HEK293 (cell line): ENCODE data around the gene WWOX.

Source experiments
- ZNF274 ChIP-seq, 2 experiments: fragments of 200-500 bp in 1 of 2; fragments of 450-650 bp in 1 of 2; sonication (Bioruptor generic) in 1 of 2; formaldehyde crosslinking in 1 of 2; IDR thresholded peaks; 2 replicates each; pipeline versions ENCODE4 v1.5.1 to v1.6.1; 2014 to 2016; ENCODE audit warnings: borderline replicate concordance in 1 of 2, inconsistent platforms in 1 of 2, low read length in 1 of 2, missing biosample characterization in 1 of 2, missing genetic modification characterization in 1 of 2
- TF ChIP-seq, protein P1 (sequence below): fragments of 450-650 bp; formaldehyde crosslinking; IDR thresholded peaks from 2 replicates; pipeline ENCODE4 v1.5.1; 2016; ENCODE audit warnings: missing biosample characterization, missing genetic modification characterization
- TF ChIP-seq, protein P2 (sequence below): fragments of 450-650 bp; formaldehyde crosslinking; IDR thresholded peaks from 2 replicates; pipeline ENCODE4 v1.5.1; 2016; ENCODE audit warnings: missing biosample characterization, missing genetic modification characterization
- TF ChIP-seq, protein P3 (sequence below): fragments of 450-650 bp; formaldehyde crosslinking; IDR thresholded peaks from 2 replicates; pipeline ENCODE4 v1.5.1; 2016; ENCODE audit warnings: missing biosample characterization, missing genetic modification characterization, low read depth

DNA sequence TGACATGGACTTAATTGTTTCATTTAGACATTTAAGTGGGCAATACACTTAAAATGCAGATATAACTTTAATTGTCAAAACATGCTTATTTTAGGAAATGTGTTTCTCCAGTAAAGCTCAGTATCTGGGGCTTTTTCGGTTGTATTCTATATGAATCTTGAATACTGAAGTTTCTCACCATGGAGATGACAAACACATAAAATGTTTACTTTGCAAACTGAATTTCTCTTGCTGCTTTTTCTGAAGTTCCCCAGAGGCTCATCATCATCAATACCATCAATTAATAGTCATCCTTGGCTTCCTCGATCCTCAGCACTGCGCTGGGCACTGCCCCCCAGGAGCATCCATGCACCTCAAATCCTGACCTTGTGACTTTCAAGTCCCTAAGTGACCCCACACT is 227.3 kb downstream of the WWOX start:
- TF ChIP-seq, protein P1, sequence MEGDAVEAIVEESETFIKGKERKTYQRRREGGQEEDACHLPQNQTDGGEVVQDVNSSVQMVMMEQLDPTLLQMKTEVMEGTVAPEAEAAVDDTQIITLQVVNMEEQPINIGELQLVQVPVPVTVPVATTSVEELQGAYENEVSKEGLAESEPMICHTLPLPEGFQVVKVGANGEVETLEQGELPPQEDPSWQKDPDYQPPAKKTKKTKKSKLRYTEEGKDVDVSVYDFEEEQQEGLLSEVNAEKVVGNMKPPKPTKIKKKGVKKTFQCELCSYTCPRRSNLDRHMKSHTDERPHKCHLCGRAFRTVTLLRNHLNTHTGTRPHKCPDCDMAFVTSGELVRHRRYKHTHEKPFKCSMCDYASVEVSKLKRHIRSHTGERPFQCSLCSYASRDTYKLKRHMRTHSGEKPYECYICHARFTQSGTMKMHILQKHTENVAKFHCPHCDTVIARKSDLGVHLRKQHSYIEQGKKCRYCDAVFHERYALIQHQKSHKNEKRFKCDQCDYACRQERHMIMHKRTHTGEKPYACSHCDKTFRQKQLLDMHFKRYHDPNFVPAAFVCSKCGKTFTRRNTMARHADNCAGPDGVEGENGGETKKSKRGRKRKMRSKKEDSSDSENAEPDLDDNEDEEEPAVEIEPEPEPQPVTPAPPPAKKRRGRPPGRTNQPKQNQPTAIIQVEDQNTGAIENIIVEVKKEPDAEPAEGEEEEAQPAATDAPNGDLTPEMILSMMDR (tag by site-specific recombination) = no peak
- TF ChIP-seq, protein P2, sequence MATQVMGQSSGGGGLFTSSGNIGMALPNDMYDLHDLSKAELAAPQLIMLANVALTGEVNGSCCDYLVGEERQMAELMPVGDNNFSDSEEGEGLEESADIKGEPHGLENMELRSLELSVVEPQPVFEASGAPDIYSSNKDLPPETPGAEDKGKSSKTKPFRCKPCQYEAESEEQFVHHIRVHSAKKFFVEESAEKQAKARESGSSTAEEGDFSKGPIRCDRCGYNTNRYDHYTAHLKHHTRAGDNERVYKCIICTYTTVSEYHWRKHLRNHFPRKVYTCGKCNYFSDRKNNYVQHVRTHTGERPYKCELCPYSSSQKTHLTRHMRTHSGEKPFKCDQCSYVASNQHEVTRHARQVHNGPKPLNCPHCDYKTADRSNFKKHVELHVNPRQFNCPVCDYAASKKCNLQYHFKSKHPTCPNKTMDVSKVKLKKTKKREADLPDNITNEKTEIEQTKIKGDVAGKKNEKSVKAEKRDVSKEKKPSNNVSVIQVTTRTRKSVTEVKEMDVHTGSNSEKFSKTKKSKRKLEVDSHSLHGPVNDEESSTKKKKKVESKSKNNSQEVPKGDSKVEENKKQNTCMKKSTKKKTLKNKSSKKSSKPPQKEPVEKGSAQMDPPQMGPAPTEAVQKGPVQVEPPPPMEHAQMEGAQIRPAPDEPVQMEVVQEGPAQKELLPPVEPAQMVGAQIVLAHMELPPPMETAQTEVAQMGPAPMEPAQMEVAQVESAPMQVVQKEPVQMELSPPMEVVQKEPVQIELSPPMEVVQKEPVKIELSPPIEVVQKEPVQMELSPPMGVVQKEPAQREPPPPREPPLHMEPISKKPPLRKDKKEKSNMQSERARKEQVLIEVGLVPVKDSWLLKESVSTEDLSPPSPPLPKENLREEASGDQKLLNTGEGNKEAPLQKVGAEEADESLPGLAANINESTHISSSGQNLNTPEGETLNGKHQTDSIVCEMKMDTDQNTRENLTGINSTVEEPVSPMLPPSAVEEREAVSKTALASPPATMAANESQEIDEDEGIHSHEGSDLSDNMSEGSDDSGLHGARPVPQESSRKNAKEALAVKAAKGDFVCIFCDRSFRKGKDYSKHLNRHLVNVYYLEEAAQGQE (tag by site-specific recombination) = no peak
- TF ChIP-seq ZNF274 (IDR thresholded peaks at IDR 0.05; ENCODE audit: low read length) (no peak), ZNF274 (tag by site-specific recombination; IDR thresholded peaks at IDR 0.05; ENCODE audit: borderline replicate concordance) (no peak)
- TF ChIP-seq, protein P3, sequence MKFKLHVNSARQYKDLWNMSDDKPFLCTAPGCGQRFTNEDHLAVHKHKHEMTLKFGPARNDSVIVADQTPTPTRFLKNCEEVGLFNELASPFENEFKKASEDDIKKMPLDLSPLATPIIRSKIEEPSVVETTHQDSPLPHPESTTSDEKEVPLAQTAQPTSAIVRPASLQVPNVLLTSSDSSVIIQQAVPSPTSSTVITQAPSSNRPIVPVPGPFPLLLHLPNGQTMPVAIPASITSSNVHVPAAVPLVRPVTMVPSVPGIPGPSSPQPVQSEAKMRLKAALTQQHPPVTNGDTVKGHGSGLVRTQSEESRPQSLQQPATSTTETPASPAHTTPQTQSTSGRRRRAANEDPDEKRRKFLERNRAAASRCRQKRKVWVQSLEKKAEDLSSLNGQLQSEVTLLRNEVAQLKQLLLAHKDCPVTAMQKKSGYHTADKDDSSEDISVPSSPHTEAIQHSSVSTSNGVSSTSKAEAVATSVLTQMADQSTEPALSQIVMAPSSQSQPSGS (tag by site-specific recombination) = no peak
